DLD1 (cell line): ENCODE measurements around the gene FERMT2.
"Not testable (repeated sequence)": the region's sequence is repeated elsewhere in the genome, so short reads cannot be mapped to it uniquely, and the experiment has no call there.

Experiments used
- in situ Hi-C: cut with HindIII; loops from 2 replicates; pipeline ENCODE4 v1.10.0; 2017; ENCODE audit warnings: low sequenced_read_pairs

The FERMT2 gene

DNA sequence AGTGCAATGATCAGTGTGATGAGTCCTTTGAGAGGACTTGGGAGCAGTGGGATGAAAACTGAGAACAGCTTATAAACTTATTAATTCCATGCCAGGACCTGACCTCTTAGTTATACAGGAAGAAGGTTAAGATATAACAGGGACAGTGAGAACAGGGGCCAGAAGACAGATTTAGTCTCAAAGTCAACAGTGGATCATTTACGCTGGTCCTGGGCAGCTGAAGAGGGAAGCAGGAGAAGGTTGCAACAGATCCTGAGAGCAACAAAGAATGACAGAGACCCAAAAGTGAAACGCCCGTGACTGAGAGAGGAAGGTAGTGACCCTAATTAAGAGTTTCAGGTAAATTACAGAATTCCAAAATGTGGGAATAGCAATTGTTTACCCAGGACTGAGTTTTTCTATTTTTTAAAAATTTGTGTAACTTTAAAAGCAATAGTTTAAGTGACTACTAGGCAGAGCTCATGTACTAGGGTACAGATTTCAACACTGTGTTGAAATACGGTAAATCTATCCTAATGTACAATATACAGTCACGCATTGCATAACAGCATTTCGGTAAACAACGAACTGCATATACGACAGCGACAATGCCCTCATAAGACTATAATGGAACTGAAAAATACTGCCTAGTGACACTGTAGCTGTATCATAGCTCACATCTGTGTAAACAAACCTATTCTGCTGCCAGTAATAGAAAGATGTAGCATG is 81.8 kb downstream of the FERMT2 start:
- in situ Hi-C loops = no loop called here

GRCh38 chr14:52864893-52865292 is 86.0 kb downstream of the FERMT2 start:
- in situ Hi-C loops = not testable (repeated sequence)

- in situ Hi-C loops = no loop called here
Measured at GRCh38 chr14:52863334-52863700, 87.5 kb downstream of the FERMT2 start.

DNA sequence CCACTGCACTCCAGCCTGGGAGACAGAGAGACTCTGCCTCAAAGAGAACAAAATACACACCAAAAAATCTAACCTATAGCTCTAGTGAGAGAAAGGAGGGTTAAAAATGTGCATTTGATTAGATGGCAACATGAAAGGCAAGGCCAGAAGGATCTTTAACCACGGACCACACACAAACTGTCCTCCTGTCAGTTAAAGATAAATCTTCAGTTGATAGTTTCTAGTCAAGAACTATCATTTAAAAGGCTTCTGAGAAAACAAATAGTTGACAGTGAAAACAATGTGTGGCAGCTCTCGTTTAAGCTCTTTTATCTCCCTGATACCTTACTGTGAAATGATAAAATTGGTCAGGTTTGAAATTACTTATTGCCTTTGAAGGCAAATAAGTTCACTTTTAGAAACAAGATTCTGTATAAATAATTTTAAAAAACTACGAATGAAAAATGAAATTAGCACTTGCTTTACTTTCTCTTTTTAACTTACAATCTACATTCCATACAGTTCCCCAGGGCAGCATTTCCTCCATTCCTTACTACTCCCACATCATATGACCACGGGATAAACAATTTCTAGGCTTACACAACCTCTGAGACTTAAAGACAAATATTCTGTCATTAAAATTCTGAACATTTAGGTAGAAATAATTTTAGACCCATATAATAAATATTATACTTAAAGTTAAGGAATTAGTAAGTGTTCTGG is 88.1 kb downstream of the FERMT2 start:
- in situ Hi-C loops = no loop called here

DNA sequence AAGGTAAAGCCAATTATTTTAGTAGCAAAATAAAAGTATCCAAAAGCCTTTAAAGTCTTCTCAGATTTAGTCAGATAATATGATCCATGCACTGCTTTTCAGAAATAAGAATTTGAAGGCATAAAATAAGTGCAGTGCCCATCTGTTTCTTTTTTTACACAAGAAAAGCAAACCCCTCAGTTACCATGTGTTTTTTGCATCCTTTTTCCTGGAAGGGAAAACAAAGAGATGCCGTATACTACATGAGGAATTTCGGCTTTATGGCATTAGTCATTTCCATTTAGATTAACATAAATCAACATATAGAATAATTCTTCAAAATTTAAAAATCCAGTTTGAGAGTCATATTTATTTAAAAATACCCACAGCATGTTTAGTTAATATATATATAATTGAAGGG is 89.4 kb downstream of the FERMT2 start:
- in situ Hi-C loops = no loop called here

GRCh38 chr14:52860910-52861309 is 89.9 kb downstream of the FERMT2 start:
- in situ Hi-C loops = no loop called here

DNA sequence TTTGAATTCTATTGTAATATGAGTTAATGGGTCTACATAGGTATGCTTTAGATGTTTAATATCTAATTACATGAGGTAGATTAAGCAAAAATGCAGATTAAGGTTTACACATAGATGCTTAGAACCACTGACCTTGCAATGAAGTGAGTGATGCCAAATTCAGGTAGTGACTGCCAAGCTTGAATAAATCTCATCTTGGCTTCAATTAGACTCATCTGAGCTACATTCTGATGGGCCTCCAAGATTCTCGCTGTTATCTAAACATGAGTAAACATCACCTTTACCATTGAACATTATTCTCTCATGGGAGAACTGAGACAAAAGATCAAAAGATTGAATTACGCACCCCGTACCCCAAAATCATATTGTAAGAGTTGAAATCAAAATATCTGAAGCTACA is 90.6 kb downstream of the FERMT2 start:
- in situ Hi-C loops = no loop called here

DNA sequence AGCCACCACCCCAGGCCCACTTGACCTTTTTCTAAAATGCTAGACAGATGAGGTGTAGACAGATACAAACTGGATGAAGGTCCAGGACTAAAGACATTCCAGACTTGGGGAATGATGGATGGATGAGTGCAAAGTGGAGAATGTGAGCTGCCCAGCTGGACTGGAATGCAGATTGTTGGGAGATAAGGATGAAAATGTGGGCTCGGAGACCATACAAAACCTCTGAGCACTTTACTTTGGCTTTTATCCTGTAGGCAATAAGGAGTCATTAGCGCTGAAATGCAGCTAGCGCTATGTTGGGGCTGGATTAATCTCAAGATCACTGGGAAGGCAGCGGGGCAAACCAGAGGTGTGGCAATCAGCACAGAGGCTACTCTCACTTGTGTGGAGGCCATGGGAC is 94.7 kb downstream of the FERMT2 start:
- in situ Hi-C loops = no loop called here

- in situ Hi-C loops = no loop called here
Measured at GRCh38 chr14:52853522-52853854, 97.4 kb downstream of the FERMT2 start.

DNA sequence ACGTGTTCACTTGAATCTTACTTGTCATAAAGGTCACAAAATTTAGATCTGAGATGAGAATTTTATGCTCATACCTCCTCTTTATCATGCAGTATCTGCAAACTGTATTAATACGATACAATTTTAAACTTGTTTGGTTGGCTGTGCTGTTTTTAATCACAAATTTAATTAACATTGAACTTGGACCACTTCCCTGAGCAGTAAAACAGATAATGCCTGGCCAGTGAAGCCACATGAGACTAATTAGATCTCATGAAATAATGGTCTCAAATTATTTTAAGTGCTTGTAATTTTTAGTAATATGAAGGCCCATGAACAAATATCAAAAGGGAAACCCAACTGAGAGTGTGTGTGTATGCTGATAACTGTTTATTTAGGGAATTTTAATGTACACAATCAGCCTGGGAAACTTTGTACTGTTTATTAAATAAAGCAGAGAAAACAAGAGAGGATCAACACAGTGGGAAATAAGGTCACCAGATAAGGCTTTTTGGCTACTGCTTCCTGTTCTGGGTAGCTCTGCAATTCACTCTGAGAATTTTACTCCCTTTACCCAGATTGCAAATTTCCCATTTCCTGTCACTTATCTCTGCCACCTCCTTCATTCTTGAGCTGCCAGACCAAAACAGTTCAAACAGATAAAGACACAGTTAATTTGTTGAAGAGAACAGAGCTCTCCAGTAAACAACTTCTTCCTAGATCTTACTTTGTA is 97.9 kb downstream of the FERMT2 start:
- in situ Hi-C loops = no loop called here

DNA sequence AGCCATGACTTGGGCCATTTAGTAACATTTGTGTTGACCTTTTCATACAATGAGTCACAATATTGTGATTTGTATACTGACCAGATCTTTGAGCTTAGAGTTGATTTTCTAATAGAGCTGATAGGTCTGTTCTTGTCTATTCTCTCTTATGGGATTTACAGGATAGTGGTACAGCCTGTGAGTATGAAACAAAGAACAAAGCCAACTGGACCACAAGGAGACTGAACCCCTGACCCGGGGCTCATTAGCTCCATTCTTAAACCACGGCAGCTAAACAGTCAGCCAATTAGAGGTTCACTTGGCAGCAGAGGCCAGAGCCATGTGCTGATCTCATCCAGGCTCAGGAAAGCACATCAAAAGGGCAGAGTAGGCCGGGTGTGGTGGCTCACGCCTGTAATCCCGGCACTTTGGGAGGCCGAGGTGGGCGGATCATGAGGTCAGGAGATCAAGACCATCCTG is 100.4 kb downstream of the FERMT2 start:
- in situ Hi-C loops = no loop called here

DNA sequence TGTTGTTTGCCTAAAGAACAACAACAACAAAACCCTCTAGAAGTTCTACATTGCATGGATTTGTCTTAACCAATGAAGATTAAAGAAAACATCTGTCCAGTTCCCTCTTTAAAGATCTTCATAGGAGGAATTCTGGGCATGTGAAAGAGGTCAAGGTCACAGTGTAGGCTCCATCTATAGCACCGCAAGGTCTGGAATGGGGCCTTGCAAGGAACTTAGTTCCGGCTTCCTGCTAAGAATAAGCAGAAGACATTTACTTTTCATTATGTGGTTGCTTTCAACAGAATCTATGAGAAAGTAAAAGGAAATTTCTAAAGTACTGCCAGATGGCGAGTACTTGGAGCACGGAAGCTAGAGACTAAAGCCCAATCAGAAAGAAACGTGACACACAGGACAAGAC is 102.2 kb downstream of the FERMT2 start:
- in situ Hi-C loops = no loop called here

- in situ Hi-C loops = no loop called here
Measured at GRCh38 chr14:52846591-52846990, 104.3 kb downstream of the FERMT2 start.

DNA sequence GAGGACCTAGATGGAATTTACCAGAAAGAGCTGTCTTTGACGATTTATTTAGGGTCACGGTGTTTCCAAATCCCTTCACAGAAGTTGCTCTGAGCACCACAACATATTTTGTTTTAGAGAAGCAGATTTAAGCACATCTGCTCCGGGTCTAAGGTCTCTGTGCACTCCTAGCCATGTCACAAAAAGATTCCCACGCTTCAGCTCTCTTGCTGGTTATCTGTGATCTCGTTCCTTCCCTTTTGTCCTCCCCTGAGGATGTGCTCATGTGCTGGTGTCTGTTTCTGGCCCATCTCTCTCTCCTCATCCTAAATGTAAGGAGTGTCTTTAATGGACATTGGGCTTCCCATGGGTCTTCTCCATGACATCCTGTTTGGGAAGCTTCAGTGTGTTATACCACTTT is 105.8 kb downstream of the FERMT2 start:
- in situ Hi-C loops = no loop called here

- in situ Hi-C loops = no loop called here
Measured at GRCh38 chr14:52844262-52845060, 106.4 kb downstream of the FERMT2 start.

GRCh38 chr14:52840877-52841276 is 110.0 kb downstream of the FERMT2 start:
- in situ Hi-C loops = no loop called here

DNA sequence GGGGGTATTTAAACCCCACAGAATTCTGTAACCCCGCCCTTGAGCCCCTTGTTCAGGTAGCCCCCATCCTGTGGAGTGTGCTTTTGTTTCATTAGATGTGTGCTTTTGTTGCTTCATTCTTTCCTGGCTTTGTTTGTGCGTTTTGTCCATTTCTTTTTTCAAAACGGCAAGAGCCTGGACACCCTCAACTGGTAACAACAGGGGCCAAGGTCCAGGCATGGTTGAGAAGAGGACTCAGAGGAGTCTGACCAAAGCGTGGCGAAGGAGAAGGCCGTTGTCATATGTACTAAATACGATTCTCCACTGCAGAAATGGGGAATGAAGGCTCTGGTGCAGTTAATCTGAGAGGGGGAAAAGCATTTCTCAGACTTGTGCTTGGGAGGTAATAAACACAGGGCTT is 113.4 kb downstream of the FERMT2 start:
- in situ Hi-C loops = no loop called here

GRCh38 chr14:52836063-52836462 is 114.8 kb downstream of the FERMT2 start:
- in situ Hi-C loops = no loop called here

- in situ Hi-C loops = no loop called here
Measured at GRCh38 chr14:52835122-52835903, 115.5 kb downstream of the FERMT2 start.

GRCh38 chr14:52834440-52834842 is 116.4 kb downstream of the FERMT2 start:
- in situ Hi-C loops = no loop called here

DNA sequence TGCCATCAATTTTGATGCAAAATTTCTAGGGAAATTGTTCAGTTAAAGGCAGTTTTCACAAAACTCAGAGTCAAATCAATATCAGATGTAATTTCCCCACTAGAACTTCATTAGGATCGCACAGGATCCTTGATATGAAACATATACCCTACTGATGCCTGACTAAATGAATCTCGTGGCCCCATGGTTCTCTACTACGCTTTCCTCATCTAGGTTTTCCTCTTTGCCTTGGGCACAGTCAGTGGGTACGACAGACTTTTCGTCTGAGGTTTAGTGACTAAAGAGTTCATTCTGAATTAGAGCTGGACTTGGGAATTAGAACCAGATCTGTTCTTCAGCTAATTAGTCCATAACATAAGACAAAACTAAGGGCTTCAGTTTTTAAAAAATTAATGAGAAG is 117.0 kb downstream of the FERMT2 start:
- in situ Hi-C loops = no loop called here
